ENCODE results near the gene NTRK3.
"Not testable (repeated sequence)": the region's sequence is repeated elsewhere in the genome, so short reads cannot be mapped to it uniquely, and the experiment has no call there.

Gene NTRK3

GRCh38 chr15:87877114-87877810 is 379.3 kb downstream of the NTRK3 start:
- DNase-seq (ENCODE audit: low read depth in 2 of 2) = no peak

- no peak for DNase-seq (ENCODE audit: low read depth in 2 of 2)
Observed at GRCh38 chr15:87874896-87875711, 381.4 kb downstream of the NTRK3 start.

GRCh38 chr15:87873516-87873915 is 383.0 kb downstream of the NTRK3 start:
- DNase-seq (ENCODE audit: low read depth in 2 of 2) = no peak

GRCh38 chr15:87871731-87872320 is 384.7 kb downstream of the NTRK3 start:
- no peak for DNase-seq (ENCODE audit: low read depth in 2 of 2)

- no peak for DNase-seq (ENCODE audit: low read depth in 2 of 2)
Observed at GRCh38 chr15:87871258-87871681, 385.3 kb downstream of the NTRK3 start.

GRCh38 chr15:87866961-87867360 is 389.6 kb downstream of the NTRK3 start:
- DNase-seq (ENCODE audit: low read depth in 2 of 2) = no peak

- no peak for DNase-seq (ENCODE audit: low read depth in 2 of 2)
Observed at GRCh38 chr15:87863152-87863551, 393.4 kb downstream of the NTRK3 start.

- no peak for DNase-seq (ENCODE audit: low read depth in 2 of 2)
Observed at GRCh38 chr15:87860743-87861142, 395.8 kb downstream of the NTRK3 start.

GRCh38 chr15:87858651-87859050 is 397.9 kb downstream of the NTRK3 start:
- no peak for DNase-seq (ENCODE audit: low read depth in 2 of 2)

GRCh38 chr15:87851497-87851896 is 405.0 kb downstream of the NTRK3 start:
- DNase-seq (ENCODE audit: low read depth in 2 of 2) = no peak

GRCh38 chr15:87850916-87851315 is 405.6 kb downstream of the NTRK3 start:
- DNase-seq (ENCODE audit: low read depth in 2 of 2) = no peak

GRCh38 chr15:87849181-87849580 is 407.4 kb downstream of the NTRK3 start:
- no peak for DNase-seq (ENCODE audit: low read depth in 2 of 2)

- no peak for DNase-seq (ENCODE audit: low read depth in 2 of 2)
Observed at GRCh38 chr15:87848012-87848411, 408.5 kb downstream of the NTRK3 start.

- no peak for DNase-seq (ENCODE audit: low read depth in 2 of 2)
Observed at GRCh38 chr15:87846746-87847145, 409.8 kb downstream of the NTRK3 start.

GRCh38 chr15:87843312-87843711 is 413.2 kb downstream of the NTRK3 start:
- no peak for DNase-seq (ENCODE audit: low read depth in 2 of 2)

GRCh38 chr15:87841426-87841998 is 415.0 kb downstream of the NTRK3 start:
- DNase-seq (ENCODE audit: low read depth in 2 of 2) = no peak

- not testable (repeated sequence) for DNase-seq (ENCODE audit: low read depth in 2 of 2)
Observed at GRCh38 chr15:87835830-87836229, 420.7 kb downstream of the NTRK3 start.

- DNase-seq (ENCODE audit: low read depth in 2 of 2) = not testable (repeated sequence)
Observed at GRCh38 chr15:87833333-87833732, 423.2 kb downstream of the NTRK3 start.

- DNase-seq (ENCODE audit: low read depth in 2 of 2) = no peak
Observed at GRCh38 chr15:87829332-87830050, 427.0 kb downstream of the NTRK3 start.

GRCh38 chr15:87828608-87829007 is 427.9 kb downstream of the NTRK3 start:
- no peak for DNase-seq (ENCODE audit: low read depth in 2 of 2)

- no peak for DNase-seq (ENCODE audit: low read depth in 2 of 2)
Observed at GRCh38 chr15:87827131-87827530, 429.4 kb downstream of the NTRK3 start.

Data from activated CD8-positive, alpha-beta memory T cell treated with anti-CD3 and anti-CD28 coated beads for 4 hours (primary cell).